Measurements from ENCODE around the gene JARID2. TPM values are rescaled to one million over a fixed set of nuclear protein-coding genes. Genes with fewer than 3 reads are reported as not detected.

Gene JARID2
- total and polyA plus RNA-seq, 2 of the 13 experiments (the other 11 are each of a cell fraction or from before 2014, with no cell fraction given): 7.5 to 10.3 TPM

GRCh38 chr6:15493437-15494168, 247.7 kb downstream of the JARID2 start (continued):
- TF ChIP-seq ZBTB40 (IDR thresholded peaks at IDR 0.05): no peak
- no peak for TF ChIP-seq ZBTB40 (CRISPR knock-in tag; IDR thresholded peaks at IDR 0.05)
- TF ChIP-seq ZBTB34 (CRISPR knock-in tag; IDR thresholded peaks at IDR 0.05): no peak
- no peak for TF ChIP-seq ZNF556 (CRISPR knock-in tag; IDR thresholded peaks at IDR 0.05; ENCODE audit: borderline replicate concordance)
- no peak for TF ChIP-seq KAT7 (CRISPR knock-in tag; IDR thresholded peaks at IDR 0.05; ENCODE audit: borderline replicate concordance)
- TF ChIP-seq RNF219 (CRISPR knock-in tag; IDR thresholded peaks at IDR 0.05): no peak
- no peak for TF ChIP-seq HMGXB3 (CRISPR knock-in tag; IDR thresholded peaks at IDR 0.05; ENCODE audit: borderline replicate concordance)

All from HepG2 (cell line).